ENCODE results near the gene ASCC1.

Gene ASCC1

GRCh38 chr10:72081210-72081609 is 134.9 kb downstream of the ASCC1 start:
- no peak overlapping the region for H3K27ac ChIP-seq
- TF ChIP-seq, protein P1, sequence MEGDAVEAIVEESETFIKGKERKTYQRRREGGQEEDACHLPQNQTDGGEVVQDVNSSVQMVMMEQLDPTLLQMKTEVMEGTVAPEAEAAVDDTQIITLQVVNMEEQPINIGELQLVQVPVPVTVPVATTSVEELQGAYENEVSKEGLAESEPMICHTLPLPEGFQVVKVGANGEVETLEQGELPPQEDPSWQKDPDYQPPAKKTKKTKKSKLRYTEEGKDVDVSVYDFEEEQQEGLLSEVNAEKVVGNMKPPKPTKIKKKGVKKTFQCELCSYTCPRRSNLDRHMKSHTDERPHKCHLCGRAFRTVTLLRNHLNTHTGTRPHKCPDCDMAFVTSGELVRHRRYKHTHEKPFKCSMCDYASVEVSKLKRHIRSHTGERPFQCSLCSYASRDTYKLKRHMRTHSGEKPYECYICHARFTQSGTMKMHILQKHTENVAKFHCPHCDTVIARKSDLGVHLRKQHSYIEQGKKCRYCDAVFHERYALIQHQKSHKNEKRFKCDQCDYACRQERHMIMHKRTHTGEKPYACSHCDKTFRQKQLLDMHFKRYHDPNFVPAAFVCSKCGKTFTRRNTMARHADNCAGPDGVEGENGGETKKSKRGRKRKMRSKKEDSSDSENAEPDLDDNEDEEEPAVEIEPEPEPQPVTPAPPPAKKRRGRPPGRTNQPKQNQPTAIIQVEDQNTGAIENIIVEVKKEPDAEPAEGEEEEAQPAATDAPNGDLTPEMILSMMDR (conservative IDR thresholded peaks at IDR 0.05): no peak
- TF ChIP-seq ZFX (IDR thresholded peaks at IDR 0.05): no peak

DNA sequence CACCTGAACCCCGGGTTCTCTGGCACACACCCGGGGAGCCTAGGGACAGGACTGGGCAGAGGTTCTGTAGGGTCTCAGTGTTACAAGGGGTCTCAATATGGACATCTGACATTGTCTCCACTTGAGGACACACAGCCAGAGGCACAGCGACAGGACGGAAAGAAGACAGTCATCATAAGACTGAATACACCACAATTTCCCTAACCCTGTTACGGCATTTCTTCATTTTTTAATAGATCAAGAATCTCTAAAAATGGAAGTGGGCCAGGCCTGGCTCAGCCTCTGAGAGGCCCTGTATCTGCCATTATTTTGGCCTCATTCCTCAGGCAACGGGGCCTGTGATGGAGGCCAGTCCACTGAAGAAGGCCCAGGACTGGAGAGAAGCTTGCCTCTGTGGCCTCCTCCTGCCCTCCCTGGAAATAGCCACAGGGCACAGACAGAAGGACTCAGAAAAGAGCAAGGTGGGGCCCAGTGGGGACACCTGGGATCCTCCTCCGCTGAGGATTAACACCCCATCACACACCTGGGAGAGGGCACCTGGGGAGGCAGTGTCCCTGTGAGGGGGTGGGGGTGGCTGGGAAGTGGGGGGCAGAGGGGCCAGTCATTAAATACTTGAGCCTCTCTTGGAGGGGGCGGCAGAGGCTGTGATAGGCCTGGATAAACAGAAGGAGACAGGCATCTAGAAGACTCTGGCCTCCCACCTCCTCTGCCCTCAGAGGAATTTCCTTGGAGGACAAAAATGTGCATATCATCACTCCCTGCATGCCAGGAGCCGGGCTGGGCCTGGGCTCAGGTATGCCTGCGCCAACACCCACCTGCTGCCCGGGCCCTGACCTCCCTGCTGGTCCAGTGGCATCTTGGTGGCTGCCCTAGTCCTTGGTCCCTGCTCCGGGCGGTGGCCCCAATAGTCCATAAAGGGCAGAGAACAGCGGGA is 135.8 kb downstream of the ASCC1 start:
- no peak overlapping the region for H3K27ac ChIP-seq
- TF ChIP-seq ZFX (IDR thresholded peaks at IDR 0.05): no peak
- TF ChIP-seq, protein P1 (conservative IDR thresholded peaks at IDR 0.05): no peak

- TF ChIP-seq ZFX (IDR thresholded peaks at IDR 0.05): no peak
- TF ChIP-seq, protein P1 (conservative IDR thresholded peaks at IDR 0.05): no peak
- H3K27ac ChIP-seq: no peak overlapping the region
Measured at GRCh38 chr10:72079356-72079755, 136.7 kb downstream of the ASCC1 start.

DNA sequence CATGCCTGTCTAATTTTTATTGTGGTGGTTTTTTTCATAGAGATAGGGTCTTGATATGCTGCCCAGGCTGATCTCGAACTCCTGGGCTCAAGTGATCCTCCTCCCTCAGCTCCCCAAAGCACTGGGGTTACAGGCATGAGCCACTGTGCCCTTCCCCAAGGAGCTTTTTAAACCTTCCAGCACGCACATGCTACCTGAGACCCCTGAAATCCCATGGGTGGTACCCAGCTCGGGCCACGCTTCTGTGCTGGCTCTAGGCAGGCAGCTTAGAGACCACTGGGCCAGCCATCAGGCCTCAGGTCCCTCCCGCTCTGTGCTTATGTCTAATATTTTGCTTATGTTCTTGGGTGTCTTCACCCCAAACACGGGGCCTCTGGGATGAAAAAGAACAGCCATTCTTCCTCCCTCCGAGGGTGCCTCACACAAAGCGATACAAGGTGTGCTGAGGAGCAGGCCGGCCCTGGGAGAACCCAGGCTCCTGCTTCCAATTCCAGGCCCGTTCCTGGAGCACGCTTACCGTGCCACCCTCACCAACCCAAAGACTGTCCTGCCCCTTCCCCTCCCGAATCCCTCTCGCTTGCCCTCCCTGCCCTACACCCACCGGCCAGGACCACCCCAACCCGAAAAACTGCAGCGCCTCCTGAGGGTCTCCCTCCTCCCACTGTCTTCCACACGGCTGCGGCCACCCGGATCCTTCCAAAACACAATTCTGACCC is 138.6 kb downstream of the ASCC1 start:
- TF ChIP-seq, protein P1 (conservative IDR thresholded peaks at IDR 0.05): no peak
- no peak for TF ChIP-seq ZFX (IDR thresholded peaks at IDR 0.05)

DNA sequence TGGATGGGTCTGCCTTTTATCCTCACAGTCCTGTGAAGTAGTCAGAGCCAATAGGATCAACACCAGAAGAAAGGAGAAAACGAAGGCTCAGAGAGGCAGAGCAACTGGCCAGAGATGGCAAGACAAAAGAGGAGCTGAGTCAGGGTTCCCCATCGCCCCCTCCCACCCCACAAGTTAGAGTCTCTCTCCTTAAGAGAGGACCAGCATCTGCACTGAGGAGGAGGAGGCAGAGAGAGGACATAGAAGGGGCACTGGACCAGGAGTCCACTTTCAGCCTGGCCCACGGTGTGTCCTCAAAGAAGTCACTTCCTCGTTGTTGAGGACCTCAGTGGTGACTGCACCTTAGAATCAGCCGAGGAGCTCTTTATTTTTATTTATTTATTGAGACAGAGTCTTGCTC is 139.3 kb downstream of the ASCC1 start:
- TF ChIP-seq, protein P1 (conservative IDR thresholded peaks at IDR 0.05): no peak
- no peak overlapping the region for H3K27ac ChIP-seq

More for the DNA sequence above, 138.6 kb downstream of the ASCC1 start:
- H3K27ac ChIP-seq: no peak overlapping the region

DNA sequence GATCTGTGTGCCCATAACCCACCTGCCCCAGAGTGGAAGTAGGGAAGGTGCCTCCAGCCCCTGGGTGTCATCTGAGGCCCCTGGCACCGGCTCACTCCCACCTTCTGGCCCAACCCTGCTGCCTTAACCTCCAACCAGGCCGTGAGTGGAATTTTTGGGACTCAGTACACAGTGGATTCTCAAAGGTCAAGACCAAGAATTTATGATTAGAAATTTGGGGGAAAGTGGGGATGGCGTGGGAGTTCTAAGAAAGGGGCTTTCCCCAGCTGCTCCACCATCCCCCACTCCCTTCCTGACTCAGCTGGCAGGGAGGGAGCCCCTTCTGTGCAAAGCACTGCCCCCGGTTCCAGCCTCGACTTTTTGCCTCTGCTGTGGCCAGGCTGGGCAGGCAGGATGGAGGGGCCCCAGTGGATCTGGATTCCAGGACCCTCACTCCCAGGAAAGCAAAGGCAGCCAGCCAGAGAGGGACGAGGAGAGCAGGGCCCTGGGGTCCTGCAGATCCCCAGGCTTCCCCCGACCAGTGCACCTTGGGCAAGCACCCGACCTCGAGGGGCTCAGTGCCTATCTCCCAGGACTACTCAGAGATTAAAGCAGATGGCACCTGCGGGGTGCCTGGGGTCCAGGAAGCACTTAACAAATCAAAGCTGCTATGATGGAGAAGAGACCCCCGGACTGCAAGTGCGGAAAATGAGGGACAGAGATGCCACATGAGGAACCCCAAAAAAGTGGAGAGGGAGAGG is 140.5 kb downstream of the ASCC1 start:
- H3K27ac ChIP-seq: no peak overlapping the region
- no peak for TF ChIP-seq ZFX (IDR thresholded peaks at IDR 0.05)
- TF ChIP-seq, protein P1 (conservative IDR thresholded peaks at IDR 0.05): no peak
